HG02763 (cell line): ENCODE results near the gene HLA-C.
"Not testable (repeated sequence)": the region's sequence is repeated elsewhere in the genome, so short reads cannot be mapped to it uniquely, and the experiment has no call there.

ENCODE experiments used
- ATAC-seq: cut with Tn5 transposase; IDR thresholded peaks from one replicate; pipeline ENCODE4 v1.9.1; 2021; ENCODE audit warnings: mild to moderate bottlenecking, moderate library complexity; ENCODE audit not compliant: unreplicated experiment

Gene HLA-C

GRCh38 chr6:31270788-31271640 lies 878 bp downstream of the HLA-C start:
- ATAC-seq: peak; percentile 30

- no peak for ATAC-seq
Observed at GRCh38 chr6:31268836-31269235, 3.1 kb downstream of the HLA-C start.

GRCh38 chr6:31268369-31268765 lies 3.5 kb downstream of the HLA-C start:
- no peak for ATAC-seq

- ATAC-seq: no peak
Observed at GRCh38 chr6:31267651-31268368, 4.1 kb downstream of the HLA-C start.

GRCh38 chr6:31266567-31267360 lies 5.1 kb downstream of the HLA-C start:
- ATAC-seq: no peak

- no peak for ATAC-seq
Observed at GRCh38 chr6:31265926-31266325, 6.0 kb downstream of the HLA-C start.

GRCh38 chr6:31263346-31263933 lies 8.5 kb downstream of the HLA-C start:
- not testable (repeated sequence) for ATAC-seq

GRCh38 chr6:31259995-31260394 lies 11.9 kb downstream of the HLA-C start:
- not testable (repeated sequence) for ATAC-seq

GRCh38 chr6:31252625-31253024 lies 19.3 kb downstream of the HLA-C start:
- no peak for ATAC-seq

GRCh38 chr6:31251261-31251660 lies 20.6 kb downstream of the HLA-C start:
- ATAC-seq: no peak

- ATAC-seq: no peak
Observed at GRCh38 chr6:31249184-31249583, 22.7 kb downstream of the HLA-C start.

GRCh38 chr6:31247813-31248212 lies 24.1 kb downstream of the HLA-C start:
- no peak for ATAC-seq

GRCh38 chr6:31246051-31246521 lies 25.8 kb downstream of the HLA-C start:
- ATAC-seq: no peak

GRCh38 chr6:31243508-31243907 lies 28.4 kb downstream of the HLA-C start:
- ATAC-seq: no peak

- no peak for ATAC-seq
Observed at GRCh38 chr6:31239854-31240253, 32.0 kb downstream of the HLA-C start.

- not testable (repeated sequence) for ATAC-seq
Observed at GRCh38 chr6:31234101-31234500, 37.8 kb downstream of the HLA-C start.

GRCh38 chr6:31228476-31228875 lies 43.4 kb downstream of the HLA-C start:
- no peak for ATAC-seq

- ATAC-seq: no peak
Observed at GRCh38 chr6:31227143-31227542, 44.7 kb downstream of the HLA-C start.

- ATAC-seq: no peak
Observed at GRCh38 chr6:31225735-31226134, 46.2 kb downstream of the HLA-C start.

GRCh38 chr6:31222496-31222895 lies 49.4 kb downstream of the HLA-C start:
- ATAC-seq: no peak
